ENCODE measurements around the gene EFL1. TPM values are rescaled to one million over a fixed set of nuclear protein-coding genes. Genes with fewer than 3 reads are reported as not detected.

The EFL1 gene
- polyA plus RNA-seq, 1 donor from 2014 or later = 16.8 TPM

- H3K9ac ChIP-seq (ENCODE audit: low read length) = no peak overlapping the region
- no peak overlapping the region for H3K4me3 ChIP-seq (ENCODE audit: low read length)
- H3K79me2 ChIP-seq (replicated peaks; ENCODE audit: insufficient read depth, low read length) = no peaks in the 10 kb centered on the region
- no peaks in the 10 kb centered on the region for H3F3A ChIP-seq (ENCODE audit: insufficient read depth, low read length, poor library complexity, severe bottlenecking)
- no peaks in the 10 kb centered on the region for H3K9me3 ChIP-seq (ENCODE audit: low read length)
- no peak for TF ChIP-seq EZH2 (IDR thresholded peaks at IDR 0.05; ENCODE audit: borderline replicate concordance, insufficient read depth, low read length, poor library complexity, severe bottlenecking)
- TF ChIP-seq RAD21 (conservative IDR thresholded peaks at IDR 0.05) = no peak
- no peak for TF ChIP-seq REST (IDR thresholded peaks at IDR 0.05; ENCODE audit: borderline replicate concordance)
- TF ChIP-seq POLR2AphosphoS5 (IDR thresholded peaks at IDR 0.05) = no peak
- no peak for TF ChIP-seq CTCF (IDR thresholded peaks at IDR 0.05; ENCODE audit: poor library complexity, severe bottlenecking)
- TF ChIP-seq MXI1 (conservative IDR thresholded peaks at IDR 0.05; ENCODE audit: poor library complexity, severe bottlenecking) = no peak
- TF ChIP-seq TAF1 (IDR thresholded peaks at IDR 0.05; ENCODE audit: low read depth) = no peak
- TF ChIP-seq SMC3 (conservative IDR thresholded peaks at IDR 0.05; ENCODE audit: poor library complexity) = no peak
- TF ChIP-seq EP300 (conservative IDR thresholded peaks at IDR 0.05; ENCODE audit: poor library complexity, severe bottlenecking) = no peak
- no peaks in the 10 kb centered on the region for H3K36me3 ChIP-seq (ENCODE audit: insufficient read depth, low read length)
- no peaks in the 10 kb centered on the region for H3K27me3 ChIP-seq (ENCODE audit: insufficient read depth, low read depth, low read length)
- H3K27ac ChIP-seq (ENCODE audit: low read length) = no peak overlapping the region
- H4K20me1 ChIP-seq (ENCODE audit: insufficient read depth) = no peaks in the 10 kb centered on the region
- H3K9me2 ChIP-seq (ENCODE audit: insufficient read depth, low read length) = no peaks in the 10 kb centered on the region
- H2AFZ ChIP-seq (ENCODE audit: low read depth, low read length) = no peak overlapping the region
- no peak overlapping the region for H3K4me2 ChIP-seq (ENCODE audit: low read length)
Observed at GRCh38 chr15:82126346-82126745, 136.2 kb downstream of the EFL1 start.

GRCh38 chr15:82124331-82125263, 137.9 kb downstream of the EFL1 start:
- H3K4me2 ChIP-seq (ENCODE audit: low read length) = no peak overlapping the region
- H4K20me1 ChIP-seq (ENCODE audit: insufficient read depth) = no peaks in the 10 kb centered on the region
- H3K36me3 ChIP-seq (ENCODE audit: insufficient read depth, low read length) = no peaks in the 10 kb centered on the region
- TF ChIP-seq EZH2 (IDR thresholded peaks at IDR 0.05; ENCODE audit: borderline replicate concordance, insufficient read depth, low read length, poor library complexity, severe bottlenecking) (no peak), CTCF (IDR thresholded peaks at IDR 0.05; ENCODE audit: poor library complexity, severe bottlenecking) (no peak), TAF1 (IDR thresholded peaks at IDR 0.05; ENCODE audit: low read depth) (no peak), REST (IDR thresholded peaks at IDR 0.05; ENCODE audit: borderline replicate concordance) (no peak), POLR2AphosphoS5 (IDR thresholded peaks at IDR 0.05) (no peak), SMC3 (conservative IDR thresholded peaks at IDR 0.05; ENCODE audit: poor library complexity) (no peak), RAD21 (conservative IDR thresholded peaks at IDR 0.05) (no peak)
- H3K9ac ChIP-seq (ENCODE audit: low read length) = no peak overlapping the region
- no peak overlapping the region for H3K4me3 ChIP-seq (ENCODE audit: low read length)
- no peaks in the 10 kb centered on the region for H3K9me2 ChIP-seq (ENCODE audit: insufficient read depth, low read length)
- no peaks in the 10 kb centered on the region for H3K27me3 ChIP-seq (ENCODE audit: insufficient read depth, low read depth, low read length)
- no peaks in the 10 kb centered on the region for H3K9me3 ChIP-seq (ENCODE audit: low read length)
- no peak overlapping the region for H3K27ac ChIP-seq (ENCODE audit: low read length)
- H3F3A ChIP-seq (ENCODE audit: insufficient read depth, low read length, poor library complexity, severe bottlenecking) = no peaks in the 10 kb centered on the region
- no peak overlapping the region for H2AFZ ChIP-seq (ENCODE audit: low read depth, low read length)
- H3K79me2 ChIP-seq (replicated peaks; ENCODE audit: insufficient read depth, low read length) = no peaks in the 10 kb centered on the region
